ENCODE measurements around the gene SULF2. TPM values are rescaled to one million over a fixed set of nuclear protein-coding genes. Genes with fewer than 3 reads are reported as not detected.

Gene SULF2
- total RNA-seq, 1 donor from 2014 or later: 24.0 TPM

- no peak for TF ChIP-seq CTCF (IDR thresholded peaks at IDR 0.05)
- no peak for TF ChIP-seq EZH2phosphoT487 (IDR thresholded peaks at IDR 0.05)
- no peak for TF ChIP-seq EZH2 (IDR thresholded peaks at IDR 0.05)
- Histone ChIP-seq H3K27me3 (no peaks in the 10 kb centered on the region), H3K9me3 (ENCODE audit: low read depth) (peaks cover 19% of the 10 kb centered on the region), H3K4me2 (no peak overlapping the region), H2AFZ (replicated peaks) (no peak overlapping the region), H3K79me2 (ENCODE audit: low read depth) (no peaks in the 10 kb centered on the region), H3K4me3 (no peak overlapping the region), H3K36me3 (peaks cover 3% of the 10 kb centered on the region), H3F3A (ENCODE audit: low read depth) (no peaks in the 10 kb centered on the region), H3K27ac (no peak overlapping the region), H3K4me1 (no peaks in the 10 kb centered on the region), H4K20me1 (ENCODE audit: low read depth) (no peaks in the 10 kb centered on the region), H3K9ac (no peak overlapping the region)
- Mint-ChIP-seq H3K27me3 (ENCODE audit: insufficient read depth, low read depth) (peaks cover 6% of the 10 kb centered on the region), H3K36me3 (no peaks in the 10 kb centered on the region), H3K27ac (no peak overlapping the region), H3K9me3 (no peaks in the 10 kb centered on the region), H3K4me1 (peaks cover 23% of the 10 kb centered on the region), H3K4me3 (no peak overlapping the region)
- DNase-seq (ENCODE audit: low spot score): peak; percentile 29
Measured at GRCh38 chr20:47691625-47692024, 93.7 kb downstream of the SULF2 start.

- H3K4me3 Mint-ChIP-seq: no peak overlapping the region
- Histone ChIP-seq H3K4me2 (no peak overlapping the region), H2AFZ (replicated peaks) (no peak overlapping the region), H3K4me3 (no peak overlapping the region), H3K4me1 (no peaks in the 10 kb centered on the region), H3K9me3 (ENCODE audit: low read depth) (peaks cover 19% of the 10 kb centered on the region), H3F3A (ENCODE audit: low read depth) (no peaks in the 10 kb centered on the region), H3K9ac (no peak overlapping the region), H3K27me3 (no peaks in the 10 kb centered on the region), H3K36me3 (peaks cover 3% of the 10 kb centered on the region), H3K79me2 (ENCODE audit: low read depth) (no peaks in the 10 kb centered on the region), H4K20me1 (ENCODE audit: low read depth) (no peaks in the 10 kb centered on the region), H3K27ac (no peak overlapping the region)
- no peak for DNase-seq (ENCODE audit: low spot score)
- peaks cover 13% of the 10 kb centered on the region for H3K27me3 Mint-ChIP-seq (ENCODE audit: insufficient read depth, low read depth)
- no peak overlapping the region for H3K27ac Mint-ChIP-seq
- H3K4me1 Mint-ChIP-seq: peaks cover 31% of the 10 kb centered on the region
- no peaks in the 10 kb centered on the region for H3K36me3 Mint-ChIP-seq
- no peak for TF ChIP-seq EZH2phosphoT487 (IDR thresholded peaks at IDR 0.05)
- TF ChIP-seq EZH2 (IDR thresholded peaks at IDR 0.05): no peak
- no peak for TF ChIP-seq CTCF (IDR thresholded peaks at IDR 0.05)
- H3K9me3 Mint-ChIP-seq: no peaks in the 10 kb centered on the region
Measured at GRCh38 chr20:47689731-47690130, 95.5 kb downstream of the SULF2 start.

- no peak overlapping the region for H3K27ac ChIP-seq
Measured at GRCh38 chr20:47688385-47689381, 96.6 kb downstream of the SULF2 start.

More at GRCh38 chr20:47688385-47689381, 96.6 kb downstream of the SULF2 start:
- Mint-ChIP-seq H3K27me3 (ENCODE audit: insufficient read depth, low read depth) (peaks cover 13% of the 10 kb centered on the region), H3K4me3 (no peak overlapping the region), H3K9me3 (no peaks in the 10 kb centered on the region), H3K4me1 (peaks cover 31% of the 10 kb centered on the region), H3K27ac (no peak overlapping the region), H3K36me3 (no peaks in the 10 kb centered on the region)
- Histone ChIP-seq H3K4me1 (no peaks in the 10 kb centered on the region), H3K9ac (no peak overlapping the region), H3K36me3 (peaks cover 3% of the 10 kb centered on the region), H3K4me2 (no peak overlapping the region), H3F3A (ENCODE audit: low read depth) (no peaks in the 10 kb centered on the region), H3K4me3 (no peak overlapping the region), H3K79me2 (ENCODE audit: low read depth) (no peaks in the 10 kb centered on the region), H3K9me3 (ENCODE audit: low read depth) (peaks cover 19% of the 10 kb centered on the region), H2AFZ (replicated peaks) (no peak overlapping the region), H3K27me3 (no peaks in the 10 kb centered on the region), H4K20me1 (ENCODE audit: low read depth) (no peaks in the 10 kb centered on the region)
- TF ChIP-seq CTCF (IDR thresholded peaks at IDR 0.05) (no peak), EZH2phosphoT487 (IDR thresholded peaks at IDR 0.05) (no peak), EZH2 (IDR thresholded peaks at IDR 0.05) (no peak)
- DNase-seq (ENCODE audit: low spot score): no peak
